Subcutaneous abdominal adipose tissue (tissue), 5 donors: Measurements from ENCODE around the gene GRIA1.

ENCODE experiments used
- H3K27ac ChIP-seq: one replicate; pipeline ENCODE4 v1.7.0; 2013; ENCODE audit warnings: low read depth, mild to moderate bottlenecking, inconsistent platforms, low read length, moderate library complexity
- H3K27me3 ChIP-seq, 5 donors: one replicate each; pipeline ENCODE4 v1.7.0; 2013; ENCODE audit warnings: low read length in 5 of 5, inconsistent platforms in 1 of 5; ENCODE audit not compliant: control insufficient read depth in 5 of 5, insufficient read depth in 4 of 5
- H3K36me3 ChIP-seq, 5 donors: one replicate each; pipeline ENCODE4 v1.7.0; 2013; ENCODE audit warnings: low read length in 5 of 5; ENCODE audit not compliant: control insufficient read depth in 5 of 5, insufficient read depth in 5 of 5
- H3K4me1 ChIP-seq, 5 donors: one replicate each; pipeline ENCODE4 v1.7.0; 2013; ENCODE audit warnings: low read length in 5 of 5, mild to moderate bottlenecking in 3 of 5, moderate library complexity in 1 of 5; ENCODE audit not compliant: control insufficient read depth in 5 of 5, insufficient read depth in 5 of 5
- H3K4me3 ChIP-seq, 5 donors: one replicate each; pipeline ENCODE4 v1.7.0; 2013; ENCODE audit warnings: low read length in 5 of 5, low read depth in 1 of 5
- H3K9ac ChIP-seq, 5 donors: one replicate each; pipeline ENCODE4 v1.7.0; 2013; ENCODE audit warnings: low read length in 5 of 5, mild to moderate bottlenecking in 4 of 5, moderate library complexity in 3 of 5
- H3K9me3 ChIP-seq, 5 donors: one replicate each; pipeline ENCODE4 v1.7.0; 2013; ENCODE audit warnings: low read length in 5 of 5; ENCODE audit not compliant: control insufficient read depth in 5 of 5
- donor health status: healthy.
- donor health status: healthy.
- donor health status: healthy.
- donor health status: healthy.
- donor health status: healthy.

The GRIA1 gene

DNA sequence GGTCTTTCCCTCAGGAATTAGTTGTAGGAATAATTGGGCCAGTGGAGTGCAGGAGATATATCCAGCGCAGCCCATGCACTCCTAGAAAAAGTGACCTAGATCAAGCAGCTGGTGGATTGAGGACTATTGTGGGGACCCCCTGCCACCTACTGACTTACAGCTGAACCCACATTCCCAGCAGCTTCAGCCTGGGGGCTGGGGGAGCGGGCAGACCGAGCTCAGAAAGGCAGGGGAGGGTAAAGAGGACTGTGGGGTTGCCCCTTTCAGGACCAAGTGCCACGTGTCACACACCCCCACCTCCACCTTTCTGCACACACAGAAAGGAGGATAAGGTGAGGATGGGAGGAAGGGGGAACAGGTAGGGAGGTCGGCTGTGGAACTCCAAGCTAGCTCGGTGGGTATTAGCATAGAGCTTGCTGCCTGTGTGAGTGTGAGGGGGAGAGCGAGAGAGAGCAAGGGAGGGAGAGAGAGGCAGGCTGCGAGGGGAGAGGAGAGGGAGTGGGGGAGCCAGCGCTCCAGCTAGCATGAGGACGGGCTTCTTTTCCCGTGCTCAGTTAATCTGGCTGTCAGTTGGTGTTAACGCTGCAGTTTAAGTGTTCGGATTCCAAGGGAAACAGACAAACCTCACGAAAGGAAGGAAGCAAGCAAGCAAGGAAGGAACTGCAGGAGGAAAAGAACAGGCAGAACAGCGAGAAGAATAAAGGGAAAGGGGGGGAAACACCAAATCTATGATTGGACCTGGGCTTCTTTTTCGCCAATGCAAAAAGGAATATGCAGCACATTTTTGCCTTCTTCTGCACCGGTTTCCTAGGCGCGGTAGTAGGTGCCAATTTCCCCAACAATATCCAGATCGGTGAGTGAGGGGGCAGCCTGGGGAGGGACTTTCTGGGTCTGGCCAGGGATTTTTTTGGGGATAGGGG is at the start of gene GRIA1:
GRIA1 (plus strand) TSS at position 553 of the 920 bp plus-strand sequence.
- Histone ChIP-seq H3K27ac (no peak within 1 kb of the TSS), H3K4me3 (peak within 1 kb of the TSS in 4 of 5 donors; percentile 40 to 66 (median 46)), H3K27me3 (peaks cover 18 to 27% (median 23%) of the 10 kb centered on the region in 5 donors), H3K36me3 (no peaks in the 10 kb centered on the region), H3K4me1 (peaks cover 0 to 12% (median 9%) of the 10 kb centered on the region in 5 donors), H3K9ac (no peak within 1 kb of the TSS), H3K9me3 (no peaks in the 10 kb centered on the region)

- H3K4me1 ChIP-seq, result peaks cover 0 to 10% (median 8%) of the 10 kb centered on the region in 5 donors
- H3K27ac ChIP-seq, result no peak overlapping the region
- no peaks in the 10 kb centered on the region for H3K27me3 ChIP-seq
- H3K9ac ChIP-seq, result no peak overlapping the region
- no peaks in the 10 kb centered on the region for H3K9me3 ChIP-seq
- no peaks in the 10 kb centered on the region for H3K36me3 ChIP-seq
- no peak overlapping the region for H3K4me3 ChIP-seq
These were observed 44.4 kb upstream of the GRIA1 start for GRCh38 chr5:153445875-153446579.

- no peaks in the 10 kb centered on the region for H3K27me3 ChIP-seq
- peaks cover 0 to 10% (median 8%) of the 10 kb centered on the region in 5 donors for H3K4me1 ChIP-seq
- no peaks in the 10 kb centered on the region for H3K9me3 ChIP-seq
- H3K4me3 ChIP-seq, result no peak overlapping the region
- no peaks in the 10 kb centered on the region for H3K36me3 ChIP-seq
- H3K27ac ChIP-seq, result no peak overlapping the region
- H3K9ac ChIP-seq, result no peak overlapping the region
These were observed 42.9 kb upstream of the GRIA1 start for GRCh38 chr5:153447534-153447933.

DNA sequence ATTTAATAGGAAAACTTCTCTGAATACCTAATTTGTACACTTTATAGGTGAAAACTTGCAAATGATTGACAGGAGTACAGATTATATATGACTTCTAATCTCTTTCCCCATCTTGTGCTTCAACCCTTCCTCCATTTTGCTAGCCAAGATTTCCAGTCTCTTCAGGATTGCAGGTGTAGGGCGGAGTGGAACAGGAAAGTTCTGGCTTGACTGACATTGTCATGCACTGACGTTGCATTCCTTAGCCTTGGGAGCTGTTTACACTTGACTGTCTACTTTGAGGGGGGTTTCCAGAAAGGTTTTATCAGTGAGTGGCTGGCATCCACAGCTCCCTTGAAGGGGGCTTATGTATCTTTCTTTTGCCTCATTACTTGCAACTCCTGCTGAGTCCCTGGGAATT is 34.1 kb upstream of the GRIA1 start:
- Histone ChIP-seq H3K9ac (no peak overlapping the region), H3K4me3 (no peak overlapping the region), H3K4me1 (no peaks in the 10 kb centered on the region), H3K36me3 (no peaks in the 10 kb centered on the region), H3K9me3 (no peaks in the 10 kb centered on the region), H3K27me3 (no peaks in the 10 kb centered on the region), H3K27ac (no peak overlapping the region)

GRCh38 chr5:153456993-153457392 is 33.5 kb upstream of the GRIA1 start:
- H3K27ac ChIP-seq, result no peak overlapping the region
- H3K4me3 ChIP-seq, result no peak overlapping the region
- no peaks in the 10 kb centered on the region for H3K9me3 ChIP-seq
- no peak overlapping the region for H3K9ac ChIP-seq
- no peaks in the 10 kb centered on the region for H3K4me1 ChIP-seq
- H3K36me3 ChIP-seq, result no peaks in the 10 kb centered on the region
- no peaks in the 10 kb centered on the region for H3K27me3 ChIP-seq

- no peaks in the 10 kb centered on the region for H3K36me3 ChIP-seq
- no peaks in the 10 kb centered on the region for H3K27me3 ChIP-seq
- H3K9ac ChIP-seq, result no peak overlapping the region
- no peak overlapping the region for H3K4me3 ChIP-seq
- no peaks in the 10 kb centered on the region for H3K9me3 ChIP-seq
- no peaks in the 10 kb centered on the region for H3K4me1 ChIP-seq
- H3K27ac ChIP-seq, result no peak overlapping the region
These were observed 32.2 kb upstream of the GRIA1 start for GRCh38 chr5:153458268-153458667.

DNA sequence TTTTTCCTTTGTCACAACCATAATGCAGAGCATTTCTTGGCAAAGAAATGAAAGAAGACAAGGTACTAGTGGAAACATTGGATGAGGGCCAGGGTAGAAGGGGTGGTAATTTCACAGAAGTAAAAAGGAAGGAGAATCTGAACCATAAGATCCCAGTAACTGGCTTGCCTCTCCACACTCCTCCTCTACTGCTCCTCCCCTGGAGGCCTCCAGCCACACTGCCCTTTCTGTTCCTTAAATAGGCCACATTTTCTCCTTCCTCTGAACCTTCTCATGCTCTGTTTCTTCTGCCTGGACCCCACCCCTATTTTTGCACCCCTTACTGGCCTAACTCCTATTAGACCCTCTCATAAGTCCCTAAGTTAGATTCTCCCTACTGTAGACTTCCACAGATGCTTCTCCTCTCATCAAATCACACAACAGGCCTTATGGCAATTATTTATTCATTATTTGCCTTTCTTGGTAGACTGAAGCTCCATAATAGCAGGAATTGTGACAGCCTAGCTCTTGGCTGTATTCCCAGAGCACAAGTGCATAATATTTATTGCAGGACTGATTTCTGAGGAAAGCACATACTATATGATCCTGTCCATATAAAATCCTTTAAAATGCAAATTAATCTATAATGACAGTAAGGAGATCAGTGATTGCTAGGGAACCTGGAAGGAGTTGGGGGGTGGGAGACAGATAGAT is 31.3 kb upstream of the GRIA1 start:
- no peaks in the 10 kb centered on the region for H3K27me3 ChIP-seq
- no peaks in the 10 kb centered on the region for H3K36me3 ChIP-seq
- no peaks in the 10 kb centered on the region for H3K9me3 ChIP-seq
- no peaks in the 10 kb centered on the region for H3K4me1 ChIP-seq
- no peak overlapping the region for H3K4me3 ChIP-seq
- no peak overlapping the region for H3K27ac ChIP-seq
- H3K9ac ChIP-seq, result no peak overlapping the region

- H3K27ac ChIP-seq, result no peak overlapping the region
These were observed 30.0 kb upstream of the GRIA1 start for GRCh38 chr5:153460421-153460820.

DNA sequence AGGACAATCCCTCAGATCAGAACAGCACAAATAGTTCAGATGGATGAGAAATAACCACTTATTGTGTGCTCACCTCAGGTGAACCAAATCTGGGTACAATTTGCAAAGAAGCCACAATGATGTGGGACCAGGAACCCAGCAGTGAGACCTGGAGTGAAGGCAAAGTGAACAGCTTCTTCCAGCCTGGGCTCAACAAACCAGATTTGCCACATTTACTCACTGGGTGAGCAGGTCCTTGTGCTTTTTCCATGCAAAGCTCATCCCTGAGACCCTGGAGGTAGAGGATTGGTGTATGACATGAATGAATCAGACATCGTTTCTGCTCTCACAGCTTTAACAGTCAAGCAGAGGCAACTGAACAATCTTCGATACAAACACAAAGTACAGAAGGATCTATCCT is 29.1 kb upstream of the GRIA1 start:
- H3K27ac ChIP-seq, result no peak overlapping the region

More at GRCh38 chr5:153460421-153460820, 30.0 kb upstream of the GRIA1 start:
- H3K4me3 ChIP-seq, result no peak overlapping the region
- no peaks in the 10 kb centered on the region for H3K36me3 ChIP-seq
- no peak overlapping the region for H3K9ac ChIP-seq
- no peaks in the 10 kb centered on the region for H3K9me3 ChIP-seq
- no peaks in the 10 kb centered on the region for H3K4me1 ChIP-seq
- no peaks in the 10 kb centered on the region for H3K27me3 ChIP-seq

GRCh38 chr5:153463806-153464205 is 26.7 kb upstream of the GRIA1 start:
- Histone ChIP-seq H3K4me1 (no peaks in the 10 kb centered on the region), H3K4me3 (no peak overlapping the region), H3K36me3 (no peaks in the 10 kb centered on the region), H3K9me3 (no peaks in the 10 kb centered on the region), H3K27ac (no peak overlapping the region), H3K9ac (no peak overlapping the region), H3K27me3 (no peaks in the 10 kb centered on the region)

More for the DNA sequence above, 29.1 kb upstream of the GRIA1 start:
- Histone ChIP-seq H3K4me1 (no peaks in the 10 kb centered on the region), H3K27me3 (no peaks in the 10 kb centered on the region), H3K36me3 (no peaks in the 10 kb centered on the region), H3K9me3 (no peaks in the 10 kb centered on the region), H3K4me3 (no peak overlapping the region), H3K9ac (no peak overlapping the region)
